WTC11 (cell line): ENCODE data around the gene KIF6. TPM values are rescaled to one million over a fixed set of nuclear protein-coding genes. Genes with fewer than 3 reads are reported as not detected.

ENCODE experiments used
- ATAC-seq: fragments of 200-7000 bp; cut with Tn5 transposase; 2 replicates; pipeline ENCODE4 v1.10.0; 2021; ENCODE audit warnings: mild to moderate bottlenecking, moderate library complexity
- CTCF ChIA-PET: fragments of 300-600 bp; sonication (Branson Sonifier 250); formaldehyde crosslinking; loops from one replicate; lab custom pipeline; 2021; ENCODE audit warnings: antibody characterized with exemption; lab: Charles Lee
- POLR2A ChIA-PET: fragments of 350-600 bp; sonication (Branson Sonifier 250); formaldehyde crosslinking; loops from one replicate; lab custom pipeline; 2021; ENCODE audit warnings: antibody characterized with exemption; lab: Charles Lee
- DNase-seq: peaks from one replicate; pipeline ENCODE4 v3.0.0; 2021; ENCODE audit warnings: low spot score
- H3K27ac Mint-ChIP-seq: 2 replicates; pipeline ENCODE4 v1.8.0; 2021; ENCODE audit warnings: mixed read lengths
- H3K27me3 Mint-ChIP-seq: 2 replicates; pipeline ENCODE4 v1.8.0; 2021; ENCODE audit warnings: low read depth, mild to moderate bottlenecking, moderate library complexity, mixed read lengths
- H3K36me3 Mint-ChIP-seq: 2 replicates; pipeline ENCODE4 v1.8.0; 2021; ENCODE audit warnings: mixed read lengths
- H3K4me1 Mint-ChIP-seq: 2 replicates; pipeline ENCODE4 v1.8.0; 2022; ENCODE audit warnings: mixed read lengths
- H3K4me3 Mint-ChIP-seq: 2 replicates; pipeline ENCODE4 v1.8.0; 2021; ENCODE audit warnings: mild to moderate bottlenecking, moderate library complexity, mixed read lengths
- H3K9me3 Mint-ChIP-seq: 2 replicates; pipeline ENCODE4 v1.8.0; 2021; ENCODE audit warnings: mixed read lengths
- CBFB ChIP-seq: sonication (generic); formaldehyde crosslinking; IDR thresholded peaks from 2 replicates; pipeline ENCODE4 v1.8.1; 2022; ENCODE audit warnings: mild to moderate bottlenecking, low read depth, missing genetic modification reagents
- CREM ChIP-seq: sonication (generic); formaldehyde crosslinking; IDR thresholded peaks from 2 replicates; pipeline ENCODE4 v1.8.1; 2022; ENCODE audit warnings: mild to moderate bottlenecking, missing genetic modification reagents, moderate library complexity
- EMX1 ChIP-seq: fragments of 250-450 bp; sonication (Bioruptor Pico); IDR thresholded peaks from 2 replicates; pipeline ENCODE4 v1.8.0; 2021; ENCODE audit warnings: mild to moderate bottlenecking
- ESRRA ChIP-seq: sonication (generic); formaldehyde crosslinking; IDR thresholded peaks from 2 replicates; pipeline ENCODE4 v1.8.1; 2022; ENCODE audit warnings: mild to moderate bottlenecking, missing genetic modification reagents, borderline replicate concordance
- GRHL2 ChIP-seq: fragments of 250-450 bp; sonication (Bioruptor Pico); IDR thresholded peaks from 2 replicates; pipeline ENCODE4 v1.8.0; 2022; ENCODE audit warnings: mild to moderate bottlenecking, moderate library complexity; ENCODE audit not compliant: insufficient replicate concordance, severe bottlenecking
- IRF2 ChIP-seq: sonication (generic); formaldehyde crosslinking; IDR thresholded peaks from 2 replicates; pipeline ENCODE4 v1.8.0; 2022; ENCODE audit warnings: low read depth, missing genetic modification reagents, borderline replicate concordance
- KAT7 ChIP-seq: sonication (generic); formaldehyde crosslinking; IDR thresholded peaks from 2 replicates; pipeline ENCODE4 v1.8.1; 2023; ENCODE audit warnings: missing genetic modification reagents, mild to moderate bottlenecking, borderline replicate concordance
- NFATC4 ChIP-seq: fragments of 250-450 bp; sonication (Bioruptor Pico); IDR thresholded peaks from 2 replicates; pipeline ENCODE4 v1.9.0; 2021; ENCODE audit warnings: mild to moderate bottlenecking
- NFE2L1 ChIP-seq: sonication (generic); formaldehyde crosslinking; IDR thresholded peaks from 2 replicates; pipeline ENCODE4 v1.8.1; 2023; ENCODE audit warnings: missing genetic modification reagents
- SMAD3 ChIP-seq: sonication (generic); formaldehyde crosslinking; IDR thresholded peaks from 2 replicates; pipeline ENCODE4 v1.8.0; 2022; ENCODE audit warnings: missing genetic modification reagents, mild to moderate bottlenecking, borderline replicate concordance
- TEAD4 ChIP-seq: sonication (generic); formaldehyde crosslinking; IDR thresholded peaks from 2 replicates; pipeline ENCODE4 v1.8.0; 2022; ENCODE audit warnings: mild to moderate bottlenecking, missing genetic modification reagents
- ZNF232 ChIP-seq: sonication (generic); formaldehyde crosslinking; IDR thresholded peaks from 2 replicates; pipeline ENCODE4 v1.8.0; 2022; ENCODE audit warnings: mild to moderate bottlenecking, missing genetic modification reagents
- ZNF416 ChIP-seq: fragments of 250-450 bp; sonication (Bioruptor Pico); IDR thresholded peaks from 2 replicates; pipeline ENCODE4 v1.9.0; 2021; ENCODE audit warnings: mild to moderate bottlenecking, inconsistent platforms
- total RNA-seq: library from RNA; stranded (reverse); gene quantifications from 3 replicates; pipeline ENCODE4 v1.2.3, GENCODE V29; 2021
- TF ChIP-seq, protein P1 (sequence below): sonication (generic); formaldehyde crosslinking; IDR thresholded peaks from 2 replicates; pipeline ENCODE4 v1.8.1; 2022; ENCODE audit warnings: mild to moderate bottlenecking, missing genetic modification reagents, moderate library complexity, borderline replicate concordance
- TF ChIP-seq, protein P2 (sequence below): sonication (generic); formaldehyde crosslinking; IDR thresholded peaks from 2 replicates; pipeline ENCODE4 v1.8.0; 2022; ENCODE audit warnings: mild to moderate bottlenecking, missing genetic modification reagents
- TF ChIP-seq, protein P3 (sequence below): fragments of 250-450 bp; sonication (Bioruptor Pico); IDR thresholded peaks from 2 replicates; pipeline ENCODE4 v1.9.0; 2021; ENCODE audit warnings: moderate library complexity, mild to moderate bottlenecking, inconsistent platforms, borderline replicate concordance
- TF ChIP-seq, protein P4 (sequence below): sonication (generic); formaldehyde crosslinking; IDR thresholded peaks from 2 replicates; pipeline ENCODE4 v1.8.1; 2023; ENCODE audit warnings: mild to moderate bottlenecking, missing genetic modification reagents
- TF ChIP-seq, protein P5 (sequence below): fragments of 250-450 bp; sonication (Bioruptor Pico); IDR thresholded peaks from 2 replicates; pipeline ENCODE4 v1.9.0; 2021; ENCODE audit warnings: mild to moderate bottlenecking
- TF ChIP-seq, protein P6 (sequence below): sonication (generic); formaldehyde crosslinking; IDR thresholded peaks from 2 replicates; pipeline ENCODE4 v1.8.0; 2022; ENCODE audit warnings: missing genetic modification reagents
- TF ChIP-seq, protein P7 (sequence below): sonication (generic); formaldehyde crosslinking; IDR thresholded peaks from 2 replicates; pipeline ENCODE4 v1.8.0; 2023; ENCODE audit warnings: missing genetic modification reagents
- TF ChIP-seq, protein P8 (sequence below): sonication (generic); formaldehyde crosslinking; IDR thresholded peaks from 2 replicates; pipeline ENCODE4 v1.8.0; 2022; ENCODE audit warnings: mild to moderate bottlenecking, missing genetic modification reagents

Gene KIF6
- total RNA-seq, 1 experiment from 2014 or later, result 0.57 TPM

DNA sequence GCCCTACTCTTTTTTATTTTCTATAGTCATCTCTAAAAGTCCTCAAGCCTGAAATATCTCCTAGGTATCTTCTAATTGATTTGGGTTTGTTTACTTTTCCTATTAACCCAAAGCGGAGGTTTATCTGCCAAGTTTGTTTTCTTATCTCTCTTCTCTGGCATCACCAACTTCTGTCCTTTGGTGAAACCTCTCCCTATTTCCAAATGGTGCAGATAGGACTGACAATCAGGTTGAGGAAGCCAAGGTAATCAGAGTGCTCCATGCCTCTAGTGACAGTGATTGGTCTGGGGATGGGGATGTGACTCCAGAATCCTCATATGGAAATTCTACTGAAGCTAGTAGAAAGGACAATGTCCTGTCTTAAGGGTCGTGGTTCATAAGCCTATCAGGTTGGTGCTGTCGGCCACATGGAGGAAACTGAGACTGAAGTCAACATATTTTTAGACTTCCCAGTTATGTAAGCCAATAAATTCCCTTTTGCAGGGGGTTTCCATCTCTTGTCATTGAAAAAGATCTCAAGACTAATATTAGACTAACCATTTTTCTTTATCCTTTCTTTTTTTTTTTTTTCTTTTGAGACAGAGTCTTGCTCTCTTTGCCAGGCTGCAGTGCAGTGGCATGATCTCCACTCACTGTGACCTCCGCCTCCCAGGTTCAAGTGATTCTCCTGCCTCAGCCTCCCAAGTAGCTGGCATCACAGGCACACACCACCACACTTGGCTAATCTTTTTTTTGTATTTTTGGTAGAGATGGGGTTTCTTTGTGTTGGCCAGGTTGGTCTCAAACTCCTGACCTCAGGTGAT lies 28.0 kb downstream of the KIF6 start:
- POLR2A ChIA-PET, result no interaction called here
- CTCF ChIA-PET, result no interaction called here
- Mint-ChIP-seq H3K4me1 (peaks cover 5% of the 10 kb centered on the region), H3K27me3 (no peaks in the 10 kb centered on the region; the same call in 1 of the 2 replicates), H3K9me3 (no peaks in the 10 kb centered on the region), H3K4me3 (no peak overlapping the region), H3K36me3 (no peaks in the 10 kb centered on the region), H3K27ac (no peak overlapping the region)
- TF ChIP-seq CREM (CRISPR knock-in tag) (no peak), ZNF232 (CRISPR knock-in tag) (no peak), GRHL2 (no peak), KAT7 (CRISPR knock-in tag) (no peak)
- TF ChIP-seq, protein P1, sequence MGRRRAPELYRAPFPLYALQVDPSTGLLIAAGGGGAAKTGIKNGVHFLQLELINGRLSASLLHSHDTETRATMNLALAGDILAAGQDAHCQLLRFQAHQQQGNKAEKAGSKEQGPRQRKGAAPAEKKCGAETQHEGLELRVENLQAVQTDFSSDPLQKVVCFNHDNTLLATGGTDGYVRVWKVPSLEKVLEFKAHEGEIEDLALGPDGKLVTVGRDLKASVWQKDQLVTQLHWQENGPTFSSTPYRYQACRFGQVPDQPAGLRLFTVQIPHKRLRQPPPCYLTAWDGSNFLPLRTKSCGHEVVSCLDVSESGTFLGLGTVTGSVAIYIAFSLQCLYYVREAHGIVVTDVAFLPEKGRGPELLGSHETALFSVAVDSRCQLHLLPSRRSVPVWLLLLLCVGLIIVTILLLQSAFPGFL (CRISPR knock-in tag), result no peak
- TF ChIP-seq, protein P2, sequence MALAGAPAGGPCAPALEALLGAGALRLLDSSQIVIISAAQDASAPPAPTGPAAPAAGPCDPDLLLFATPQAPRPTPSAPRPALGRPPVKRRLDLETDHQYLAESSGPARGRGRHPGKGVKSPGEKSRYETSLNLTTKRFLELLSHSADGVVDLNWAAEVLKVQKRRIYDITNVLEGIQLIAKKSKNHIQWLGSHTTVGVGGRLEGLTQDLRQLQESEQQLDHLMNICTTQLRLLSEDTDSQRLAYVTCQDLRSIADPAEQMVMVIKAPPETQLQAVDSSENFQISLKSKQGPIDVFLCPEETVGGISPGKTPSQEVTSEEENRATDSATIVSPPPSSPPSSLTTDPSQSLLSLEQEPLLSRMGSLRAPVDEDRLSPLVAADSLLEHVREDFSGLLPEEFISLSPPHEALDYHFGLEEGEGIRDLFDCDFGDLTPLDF (CRISPR knock-in tag), result no peak
- TF ChIP-seq, protein P3, sequence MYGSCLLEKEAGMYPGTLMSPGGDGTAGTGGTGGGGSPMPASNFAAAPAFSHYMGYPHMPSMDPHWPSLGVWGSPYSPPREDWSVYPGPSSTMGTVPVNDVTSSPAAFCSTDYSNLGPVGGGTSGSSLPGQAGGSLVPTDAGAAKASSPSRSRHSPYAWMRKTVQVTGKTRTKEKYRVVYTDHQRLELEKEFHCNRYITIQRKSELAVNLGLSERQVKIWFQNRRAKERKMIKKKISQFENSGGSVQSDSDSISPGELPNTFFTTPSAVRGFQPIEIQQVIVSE (CRISPR knock-in tag), result no peak
- ATAC-seq (no peak), DNase-seq (no peak)

DNA sequence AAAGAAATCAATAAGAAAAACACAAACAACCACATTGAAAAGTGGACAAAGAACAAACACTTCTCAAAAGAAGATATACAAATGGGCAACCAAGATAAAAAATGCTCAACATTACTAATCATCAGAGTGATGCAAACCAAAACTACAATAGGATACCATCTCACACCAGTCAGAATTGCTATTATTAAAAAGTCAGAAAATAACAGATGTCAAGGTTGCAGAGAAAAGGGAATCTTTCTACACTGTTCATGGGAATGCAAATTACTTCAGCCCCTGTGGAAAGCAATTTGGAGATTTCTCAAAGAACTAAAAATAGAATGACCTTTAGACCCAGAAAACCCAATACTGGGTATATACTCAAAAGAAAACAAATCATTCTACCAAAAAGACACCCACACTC lies 29.8 kb downstream of the KIF6 start:
- Mint-ChIP-seq H3K27ac (no peak overlapping the region), H3K4me1 (peaks cover 8% of the 10 kb centered on the region)
- TF ChIP-seq ESRRA (CRISPR knock-in tag) (no peak), CBFB (CRISPR knock-in tag) (no peak), TEAD4 (CRISPR knock-in tag) (no peak), EMX1 (no peak), ZNF416 (CRISPR knock-in tag) (no peak), SMAD3 (CRISPR knock-in tag) (no peak), NFE2L1 (CRISPR knock-in tag) (no peak), GRHL2 (no peak), NFATC4 (CRISPR knock-in tag) (no peak), IRF2 (CRISPR knock-in tag) (no peak)
- TF ChIP-seq, protein P4, sequence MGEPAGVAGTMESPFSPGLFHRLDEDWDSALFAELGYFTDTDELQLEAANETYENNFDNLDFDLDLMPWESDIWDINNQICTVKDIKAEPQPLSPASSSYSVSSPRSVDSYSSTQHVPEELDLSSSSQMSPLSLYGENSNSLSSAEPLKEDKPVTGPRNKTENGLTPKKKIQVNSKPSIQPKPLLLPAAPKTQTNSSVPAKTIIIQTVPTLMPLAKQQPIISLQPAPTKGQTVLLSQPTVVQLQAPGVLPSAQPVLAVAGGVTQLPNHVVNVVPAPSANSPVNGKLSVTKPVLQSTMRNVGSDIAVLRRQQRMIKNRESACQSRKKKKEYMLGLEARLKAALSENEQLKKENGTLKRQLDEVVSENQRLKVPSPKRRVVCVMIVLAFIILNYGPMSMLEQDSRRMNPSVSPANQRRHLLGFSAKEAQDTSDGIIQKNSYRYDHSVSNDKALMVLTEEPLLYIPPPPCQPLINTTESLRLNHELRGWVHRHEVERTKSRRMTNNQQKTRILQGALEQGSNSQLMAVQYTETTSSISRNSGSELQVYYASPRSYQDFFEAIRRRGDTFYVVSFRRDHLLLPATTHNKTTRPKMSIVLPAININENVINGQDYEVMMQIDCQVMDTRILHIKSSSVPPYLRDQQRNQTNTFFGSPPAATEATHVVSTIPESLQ (CRISPR knock-in tag), result no peak
- TF ChIP-seq, protein P1 (CRISPR knock-in tag), result no peak
- TF ChIP-seq, protein P5, sequence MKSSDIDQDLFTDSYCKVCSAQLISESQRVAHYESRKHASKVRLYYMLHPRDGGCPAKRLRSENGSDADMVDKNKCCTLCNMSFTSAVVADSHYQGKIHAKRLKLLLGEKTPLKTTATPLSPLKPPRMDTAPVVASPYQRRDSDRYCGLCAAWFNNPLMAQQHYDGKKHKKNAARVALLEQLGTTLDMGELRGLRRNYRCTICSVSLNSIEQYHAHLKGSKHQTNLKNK (CRISPR knock-in tag), result no peak
- TF ChIP-seq, protein P6, sequence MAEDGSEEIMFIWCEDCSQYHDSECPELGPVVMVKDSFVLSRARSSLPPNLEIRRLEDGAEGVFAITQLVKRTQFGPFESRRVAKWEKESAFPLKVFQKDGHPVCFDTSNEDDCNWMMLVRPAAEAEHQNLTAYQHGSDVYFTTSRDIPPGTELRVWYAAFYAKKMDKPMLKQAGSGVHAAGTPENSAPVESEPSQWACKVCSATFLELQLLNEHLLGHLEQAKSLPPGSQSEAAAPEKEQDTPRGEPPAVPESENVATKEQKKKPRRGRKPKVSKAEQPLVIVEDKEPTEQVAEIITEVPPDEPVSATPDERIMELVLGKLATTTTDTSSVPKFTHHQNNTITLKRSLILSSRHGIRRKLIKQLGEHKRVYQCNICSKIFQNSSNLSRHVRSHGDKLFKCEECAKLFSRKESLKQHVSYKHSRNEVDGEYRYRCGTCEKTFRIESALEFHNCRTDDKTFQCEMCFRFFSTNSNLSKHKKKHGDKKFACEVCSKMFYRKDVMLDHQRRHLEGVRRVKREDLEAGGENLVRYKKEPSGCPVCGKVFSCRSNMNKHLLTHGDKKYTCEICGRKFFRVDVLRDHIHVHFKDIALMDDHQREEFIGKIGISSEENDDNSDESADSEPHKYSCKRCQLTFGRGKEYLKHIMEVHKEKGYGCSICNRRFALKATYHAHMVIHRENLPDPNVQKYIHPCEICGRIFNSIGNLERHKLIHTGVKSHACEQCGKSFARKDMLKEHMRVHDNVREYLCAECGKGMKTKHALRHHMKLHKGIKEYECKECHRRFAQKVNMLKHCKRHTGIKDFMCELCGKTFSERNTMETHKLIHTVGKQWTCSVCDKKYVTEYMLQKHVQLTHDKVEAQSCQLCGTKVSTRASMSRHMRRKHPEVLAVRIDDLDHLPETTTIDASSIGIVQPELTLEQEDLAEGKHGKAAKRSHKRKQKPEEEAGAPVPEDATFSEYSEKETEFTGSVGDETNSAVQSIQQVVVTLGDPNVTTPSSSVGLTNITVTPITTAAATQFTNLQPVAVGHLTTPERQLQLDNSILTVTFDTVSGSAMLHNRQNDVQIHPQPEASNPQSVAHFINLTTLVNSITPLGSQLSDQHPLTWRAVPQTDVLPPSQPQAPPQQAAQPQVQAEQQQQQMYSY (CRISPR knock-in tag), result no peak
- TF ChIP-seq, protein P7, sequence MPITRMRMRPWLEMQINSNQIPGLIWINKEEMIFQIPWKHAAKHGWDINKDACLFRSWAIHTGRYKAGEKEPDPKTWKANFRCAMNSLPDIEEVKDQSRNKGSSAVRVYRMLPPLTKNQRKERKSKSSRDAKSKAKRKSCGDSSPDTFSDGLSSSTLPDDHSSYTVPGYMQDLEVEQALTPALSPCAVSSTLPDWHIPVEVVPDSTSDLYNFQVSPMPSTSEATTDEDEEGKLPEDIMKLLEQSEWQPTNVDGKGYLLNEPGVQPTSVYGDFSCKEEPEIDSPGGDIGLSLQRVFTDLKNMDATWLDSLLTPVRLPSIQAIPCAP (CRISPR knock-in tag), result no peak
- TF ChIP-seq, protein P8, sequence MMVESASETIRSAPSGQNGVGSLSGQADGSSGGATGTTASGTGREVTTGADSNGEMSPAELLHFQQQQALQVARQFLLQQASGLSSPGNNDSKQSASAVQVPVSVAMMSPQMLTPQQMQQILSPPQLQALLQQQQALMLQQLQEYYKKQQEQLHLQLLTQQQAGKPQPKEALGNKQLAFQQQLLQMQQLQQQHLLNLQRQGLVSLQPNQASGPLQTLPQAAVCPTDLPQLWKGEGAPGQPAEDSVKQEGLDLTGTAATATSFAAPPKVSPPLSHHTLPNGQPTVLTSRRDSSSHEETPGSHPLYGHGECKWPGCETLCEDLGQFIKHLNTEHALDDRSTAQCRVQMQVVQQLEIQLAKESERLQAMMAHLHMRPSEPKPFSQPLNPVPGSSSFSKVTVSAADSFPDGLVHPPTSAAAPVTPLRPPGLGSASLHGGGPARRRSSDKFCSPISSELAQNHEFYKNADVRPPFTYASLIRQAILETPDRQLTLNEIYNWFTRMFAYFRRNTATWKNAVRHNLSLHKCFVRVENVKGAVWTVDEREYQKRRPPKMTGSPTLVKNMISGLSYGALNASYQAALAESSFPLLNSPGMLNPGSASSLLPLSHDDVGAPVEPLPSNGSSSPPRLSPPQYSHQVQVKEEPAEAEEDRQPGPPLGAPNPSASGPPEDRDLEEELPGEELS, result no peak

More for the DNA sequence above, 29.8 kb downstream of the KIF6 start:
- Mint-ChIP-seq H3K4me3 (no peak overlapping the region), H3K27me3 (no peaks in the 10 kb centered on the region), H3K9me3 (no peaks in the 10 kb centered on the region), H3K36me3 (no peaks in the 10 kb centered on the region)
- ATAC-seq, result no peak
- DNase-seq, result no peak
- POLR2A ChIA-PET, result no interaction called here
- CTCF ChIA-PET, result no interaction called here
